MM.1S (cell line): ENCODE data around the gene ATP2B2.

Experiments used
- DNase-seq: peaks from one replicate; pipeline ENCODE4 v3.0.0-alpha.2; 2015
- H2AFZ ChIP-seq: fragments of 300-600 bp; sonication (generic); 2 replicates; pipeline ENCODE4 v1.6.0; 2016; ENCODE audit warnings: antibody characterized with exemption, low read length
- H3F3A ChIP-seq: fragments of 300-600 bp; sonication (generic); 2 replicates; pipeline ENCODE4 v1.6.1; 2016; ENCODE audit warnings: mild to moderate bottlenecking, antibody characterized with exemption, low read length, moderate library complexity, mixed read lengths; ENCODE audit not compliant: insufficient read depth
- H3K27ac ChIP-seq: fragments of 300-600 bp; sonication (generic); 2 replicates; pipeline ENCODE4 v1.5.1; 2016; ENCODE audit warnings: mild to moderate bottlenecking, low read length
- H3K27me3 ChIP-seq: fragments of 300-600 bp; sonication (generic); replicated peaks from 2 replicates; pipeline ENCODE4 v1.6.0; 2016; ENCODE audit warnings: low read length; ENCODE audit not compliant: insufficient read depth
- H3K36me3 ChIP-seq: fragments of 300-600 bp; sonication (generic); replicated peaks from 2 replicates; pipeline ENCODE4 v1.6.1; 2016; ENCODE audit warnings: mild to moderate bottlenecking, low read length, mixed read lengths; ENCODE audit not compliant: insufficient read depth
- H3K4me1 ChIP-seq: fragments of 300-600 bp; sonication (generic); 2 replicates; pipeline ENCODE4 v1.6.1; 2016; ENCODE audit warnings: low read length, mixed read lengths
- H3K4me2 ChIP-seq: fragments of 300-600 bp; sonication (generic); 2 replicates; pipeline ENCODE4 v1.6.0; 2016; ENCODE audit warnings: low read depth, low read length
- H3K4me3 ChIP-seq: fragments of 300-600 bp; sonication (generic); 2 replicates; pipeline ENCODE4 v1.5.1; 2016; ENCODE audit warnings: low read length, mixed read lengths
- H3K79me2 ChIP-seq: fragments of 300-600 bp; sonication (generic); 2 replicates; pipeline ENCODE4 v1.6.1; 2016; ENCODE audit warnings: mixed run types, low read length, mixed read lengths
- H3K9ac ChIP-seq: fragments of 300-600 bp; sonication (generic); 2 replicates; pipeline ENCODE4 v1.6.1; 2016; ENCODE audit warnings: low read length, mixed read lengths
- H3K9me2 ChIP-seq: fragments of 300-600 bp; sonication (generic); replicated peaks from 2 replicates; pipeline ENCODE4 v1.6.1; 2016; ENCODE audit warnings: mild to moderate bottlenecking, low read length, mixed read lengths; ENCODE audit not compliant: insufficient read depth
- H3K9me3 ChIP-seq: fragments of 300-600 bp; sonication (generic); replicated peaks from 2 replicates; pipeline ENCODE4 v1.6.1; 2016; ENCODE audit warnings: mild to moderate bottlenecking, low read length, mixed read lengths; ENCODE audit not compliant: insufficient read depth
- H4K20me1 ChIP-seq: fragments of 300-600 bp; sonication (generic); 2 replicates; pipeline ENCODE4 v1.6.1; 2016; ENCODE audit warnings: mild to moderate bottlenecking, low read length, moderate library complexity, mixed read lengths; ENCODE audit not compliant: insufficient read depth
- CTCF ChIP-seq: fragments of 300-600 bp; sonication (generic); IDR thresholded peaks from 2 replicates; pipeline ENCODE4 v1.5.1; 2016; ENCODE audit warnings: antibody characterized with exemption, low read length, mixed read lengths
- EZH2 ChIP-seq: fragments of 300-600 bp; sonication (generic); optimal IDR thresholded peaks from 2 replicates; pipeline ENCODE3; 2017; ENCODE audit warnings: low read depth, mild to moderate bottlenecking, antibody characterized with exemption, low read length, mixed read lengths
- EZH2phosphoT487 ChIP-seq: fragments of 300-600 bp; sonication (generic); IDR thresholded peaks from 2 replicates; pipeline ENCODE4 v1.6.1; 2018; ENCODE audit warnings: antibody characterized with exemption, low read length

Gene ATP2B2

GRCh38 chr3:10443272-10444109 is 61.9 kb downstream of the ATP2B2 start:
- H2AFZ ChIP-seq: no peak overlapping the region
- H3K9me3 ChIP-seq: no peaks in the 10 kb centered on the region
- no peaks in the 10 kb centered on the region for H3K36me3 ChIP-seq
- no peaks in the 10 kb centered on the region for H3K9me2 ChIP-seq
- H3K79me2 ChIP-seq: no peaks in the 10 kb centered on the region
- H3F3A ChIP-seq: no peaks in the 10 kb centered on the region
- no peak overlapping the region for H3K4me2 ChIP-seq
- no peaks in the 10 kb centered on the region for H3K27me3 ChIP-seq
- no peak overlapping the region for H3K9ac ChIP-seq
- H3K27ac ChIP-seq: no peak overlapping the region
- H3K4me3 ChIP-seq: no peak overlapping the region
- no peaks in the 10 kb centered on the region for H4K20me1 ChIP-seq
- TF ChIP-seq EZH2phosphoT487 (no peak), CTCF (no peak), EZH2 (no peak)
- H3K4me1 ChIP-seq: no peaks in the 10 kb centered on the region
- DNase-seq: no peak

DNA sequence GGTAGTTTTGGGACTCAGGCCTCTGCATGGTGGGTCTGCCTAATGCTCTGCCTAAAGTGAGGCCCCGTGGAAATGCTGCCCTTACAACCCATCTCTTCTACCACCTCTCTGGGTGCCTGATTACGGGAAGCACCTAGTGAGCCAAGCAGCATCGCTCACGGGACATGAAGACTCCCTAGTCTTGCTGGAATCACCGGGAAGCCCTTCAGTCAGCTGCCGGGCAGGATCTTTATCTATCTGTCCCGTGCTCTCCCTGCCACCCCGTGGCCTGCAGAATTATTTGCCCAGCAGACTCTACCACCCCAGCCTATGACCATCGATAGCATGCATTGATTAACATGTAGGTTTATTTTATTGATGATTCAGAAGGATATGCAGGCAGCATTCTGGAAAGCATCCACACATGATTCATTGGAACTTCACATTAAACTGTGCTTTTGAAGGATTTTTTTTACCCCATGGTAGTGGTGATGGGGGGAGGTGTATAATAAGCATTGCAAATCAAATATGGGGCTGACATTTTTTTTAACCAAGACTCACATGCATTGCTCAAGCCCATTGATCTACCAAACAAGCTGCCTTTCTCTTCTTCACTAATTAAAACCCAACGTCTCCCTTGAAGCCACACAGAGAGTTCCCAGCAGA is 63.1 kb downstream of the ATP2B2 start:
- Histone ChIP-seq H3K36me3 (no peaks in the 10 kb centered on the region), H3F3A (no peaks in the 10 kb centered on the region), H3K9me2 (no peaks in the 10 kb centered on the region), H3K79me2 (no peaks in the 10 kb centered on the region), H3K4me2 (no peak overlapping the region), H3K9me3 (no peaks in the 10 kb centered on the region), H3K27ac (no peak overlapping the region), H2AFZ (no peak overlapping the region), H4K20me1 (no peaks in the 10 kb centered on the region), H3K4me3 (no peak overlapping the region), H3K4me1 (no peaks in the 10 kb centered on the region), H3K9ac (no peak overlapping the region), H3K27me3 (no peaks in the 10 kb centered on the region)
- no peak for DNase-seq
- TF ChIP-seq EZH2 (no peak), CTCF (no peak), EZH2phosphoT487 (no peak)

GRCh38 chr3:10440684-10441083 is 64.7 kb downstream of the ATP2B2 start:
- Histone ChIP-seq H2AFZ (no peak overlapping the region), H3K27me3 (no peaks in the 10 kb centered on the region), H3K4me1 (no peaks in the 10 kb centered on the region), H3K9me2 (no peaks in the 10 kb centered on the region), H3K4me2 (no peak overlapping the region), H3K4me3 (no peak overlapping the region), H3K79me2 (no peaks in the 10 kb centered on the region), H3F3A (no peaks in the 10 kb centered on the region), H4K20me1 (no peaks in the 10 kb centered on the region), H3K9ac (no peak overlapping the region), H3K27ac (no peak overlapping the region), H3K36me3 (no peaks in the 10 kb centered on the region), H3K9me3 (no peaks in the 10 kb centered on the region)
- TF ChIP-seq EZH2phosphoT487: no peak
- no peak for TF ChIP-seq EZH2
- TF ChIP-seq CTCF: no peak
- DNase-seq: no peak
